Activated T-cell treated with anti-CD3 and anti-CD28 coated beads, Interleukin-2, amount 50 U/mL, for 24 hours (primary cell): ENCODE data around the gene PKN2.
A peak's percentile ranks its signal among the peaks of the same experiment; 100 is the strongest.
"Not testable (repeated sequence)": the region's sequence is repeated elsewhere in the genome, so short reads cannot be mapped to it uniquely, and the experiment has no call there.

Experiments
- DNase-seq: peaks from one replicate; pipeline ENCODE4 v3.0.0-alpha.2; 2020
- H3K27ac Mint-ChIP-seq: 2 replicates; pipeline ENCODE4 v1.8.0; 2020; ENCODE audit warnings: mild to moderate bottlenecking, mixed read lengths
- H3K27me3 Mint-ChIP-seq: 2 replicates; pipeline ENCODE4 v1.8.0; 2020; ENCODE audit warnings: mixed read lengths
- H3K36me3 Mint-ChIP-seq: 2 replicates; pipeline ENCODE4 v1.8.0; 2020; ENCODE audit warnings: low read depth, mixed read lengths
- H3K4me1 Mint-ChIP-seq: 2 replicates; pipeline ENCODE4 v1.8.0; 2020; ENCODE audit warnings: low read depth, mixed read lengths
- H3K4me3 Mint-ChIP-seq: 2 replicates; pipeline ENCODE4 v1.8.0; 2020; ENCODE audit warnings: mild to moderate bottlenecking, moderate library complexity, mixed read lengths
- H3K9me3 Mint-ChIP-seq: 2 replicates; pipeline ENCODE4 v1.8.0; 2020; ENCODE audit warnings: mixed read lengths

The PKN2 gene

GRCh38 chr1:88880717-88881116 lies 196.6 kb downstream of the PKN2 start:
- not testable (repeated sequence) for H3K9me3 Mint-ChIP-seq, DNase-seq, H3K4me3 Mint-ChIP-seq, H3K27me3 Mint-ChIP-seq
- H3K36me3 Mint-ChIP-seq, result peaks cover 67% of the 10 kb centered on the region
- peak overlapping the region; percentile 55 for H3K27ac Mint-ChIP-seq
- peaks cover 61% of the 10 kb centered on the region for H3K4me1 Mint-ChIP-seq

- no peaks in the 10 kb centered on the region for H3K27me3 Mint-ChIP-seq
- H3K36me3 Mint-ChIP-seq, result peaks cover 80% of the 10 kb centered on the region
- H3K4me3 Mint-ChIP-seq, result no peak overlapping the region
- no peaks in the 10 kb centered on the region for H3K9me3 Mint-ChIP-seq
- H3K27ac Mint-ChIP-seq, result peak overlapping the region; percentile 15
- H3K4me1 Mint-ChIP-seq, result peaks cover 61% of the 10 kb centered on the region
- DNase-seq, result no peak
Observed at GRCh38 chr1:88883156-88883555, 199.1 kb downstream of the PKN2 start.
